ENCODE results near the gene PSAPL1. TPM values are rescaled to one million over a fixed set of nuclear protein-coding genes. Genes with fewer than 3 reads are reported as not detected.

Gene PSAPL1
- total RNA-seq, 1 experiment from 2014 or later = 0.05 TPM

DNA sequence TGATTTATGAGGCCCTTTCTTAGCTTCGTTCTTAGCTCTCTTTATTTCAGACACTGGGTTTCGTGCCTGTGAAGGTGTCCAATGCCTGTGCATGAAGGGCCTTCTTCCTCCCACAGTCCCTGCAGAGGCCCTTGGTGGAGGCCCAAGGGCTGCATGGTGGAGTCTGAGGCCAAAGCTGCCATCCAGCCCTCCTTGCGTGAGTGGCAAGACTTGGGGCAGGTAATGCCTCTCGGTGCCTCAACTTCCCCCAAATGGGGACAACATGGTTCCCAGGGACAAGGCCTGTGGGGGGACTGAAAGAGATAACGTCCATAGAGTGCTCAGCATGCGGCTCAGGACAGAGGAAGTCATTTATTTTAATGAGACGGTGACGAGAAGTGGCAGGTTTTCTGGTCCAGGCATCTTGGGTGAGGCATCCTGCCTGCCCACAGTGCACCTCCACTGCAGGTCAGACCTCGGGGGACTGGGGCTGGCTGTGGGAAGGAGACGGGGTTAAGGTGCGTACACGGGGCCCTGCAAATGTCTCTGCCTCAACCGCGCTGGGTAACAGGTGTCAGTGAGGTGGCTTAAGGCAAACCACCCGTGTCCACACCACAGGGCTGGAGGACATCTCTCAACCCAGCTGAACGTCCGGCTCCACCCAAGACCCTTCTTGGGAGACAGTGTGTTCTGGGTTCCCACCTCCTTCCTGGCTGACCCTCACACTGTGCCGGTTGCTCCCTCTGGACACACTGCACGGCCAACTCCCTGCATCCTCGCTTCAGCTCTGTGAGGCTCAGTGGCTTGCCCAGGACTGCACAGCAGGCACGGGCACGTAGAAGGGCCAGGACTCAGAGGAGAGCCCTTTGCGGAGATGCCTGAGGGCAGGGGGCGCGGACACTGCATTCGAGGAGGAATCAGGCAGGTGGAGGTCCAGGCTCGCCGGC, 50.5 kb downstream of the PSAPL1 start:
- TF ChIP-seq ATF3 (IDR thresholded peaks at IDR 0.05) (no peak), ZBTB33 (IDR thresholded peaks at IDR 0.05; ENCODE audit: extremely low read depth, insufficient replicate concordance, low read length) (no peak)

GRCh38 chr4:7383266-7383665, 51.5 kb downstream of the PSAPL1 start:
- ATAC-seq (no peak), DNase-seq (ENCODE audit: low read depth, low spot score) (no peak)
- ChIA-PET POLR2A (no interaction called here), CTCF (no interaction called here), RAD21 (ENCODE audit: low non-redundant PET in 1 of 2, low total read pairs in 2 of 2, uncharacterized antibody in 2 of 2, unreplicated experiment in 2 of 2) (no interaction called here)
- Histone ChIP-seq H2AFZ (ENCODE audit: low read depth, low read length, poor library complexity, severe bottlenecking) (no peak overlapping the region), H3K79me2 (ENCODE audit: insufficient read depth, low read length) (no peaks in the 10 kb centered on the region), H3K4me3 (replicated peaks in 1 of 2; ENCODE audit: low read depth in 1 of 2, low read length in 2 of 2) (no peak overlapping the region), H3K27me3 (ENCODE audit: insufficient read depth, low read length) (no peaks in the 10 kb centered on the region), H3K9ac (ENCODE audit: low read length) (no peak overlapping the region), H3K36me3 (ENCODE audit: control insufficient read depth in 1 of 2, insufficient read depth in 2 of 2, low read length in 2 of 2) (no peaks in the 10 kb centered on the region), H3K9me3 (ENCODE audit: control insufficient read depth in 1 of 2, insufficient read depth in 1 of 2, low read depth in 1 of 2, low read length in 2 of 2) (no peaks in the 10 kb centered on the region), H4K20me1 (ENCODE audit: insufficient read depth) (no peaks in the 10 kb centered on the region), H3K27ac (ENCODE audit: low read depth, low read length) (no peak overlapping the region), H3K4me1 (ENCODE audit: control insufficient read depth in 1 of 2, insufficient read depth in 2 of 2, low read length in 2 of 2) (no peaks in the 10 kb centered on the region), H3K4me2 (ENCODE audit: low read length) (no peak overlapping the region), H3K9me2 (ENCODE audit: insufficient read depth) (no peaks in the 10 kb centered on the region)
- no TSS peak for BruUV-seq (replicated peaks)
- TF ChIP-seq POLR2A (IDR thresholded peaks at IDR 0.05; ENCODE audit: borderline replicate concordance, extremely low read depth, insufficient read depth, insufficient read length) (no peak), CEBPB (IDR thresholded peaks at IDR 0.05; ENCODE audit: low read depth) (no peak), REST (IDR thresholded peaks at IDR 0.05; ENCODE audit: low read depth) (no peak), CTCF (IDR thresholded peaks at IDR 0.05 in 2 of 3, conservative IDR thresholded peaks at IDR 0.05 in 1 of 3; ENCODE audit: borderline replicate concordance in 1 of 3, insufficient read depth in 1 of 3, low read depth in 2 of 3, low read length in 2 of 3) (no peak), JUND (IDR thresholded peaks at IDR 0.05) (no peak), CBX3 (IDR thresholded peaks at IDR 0.05; ENCODE audit: low read depth) (no peak), ATF3 (IDR thresholded peaks at IDR 0.05) (no peak), POLR2AphosphoS5 (IDR thresholded peaks at IDR 0.05; ENCODE audit: low read depth, low read length) (no peak)
- intact Hi-C loops (cut with micrococcal nuclease) = no loop called here

More for the DNA sequence above, 50.5 kb downstream of the PSAPL1 start:
- Histone ChIP-seq H3K4me2 (ENCODE audit: low read length) (no peak overlapping the region), H3K36me3 (ENCODE audit: control insufficient read depth in 1 of 2, insufficient read depth in 2 of 2, low read length in 2 of 2) (no peaks in the 10 kb centered on the region), H3K9me3 (ENCODE audit: control insufficient read depth in 1 of 2, insufficient read depth in 1 of 2, low read depth in 1 of 2, low read length in 2 of 2) (no peaks in the 10 kb centered on the region), H3K9me2 (ENCODE audit: insufficient read depth) (no peaks in the 10 kb centered on the region), H3K9ac (ENCODE audit: low read length) (no peak overlapping the region), H3K79me2 (ENCODE audit: insufficient read depth, low read length) (no peaks in the 10 kb centered on the region), H3K4me1 (ENCODE audit: control insufficient read depth in 1 of 2, insufficient read depth in 2 of 2, low read length in 2 of 2) (no peaks in the 10 kb centered on the region), H4K20me1 (ENCODE audit: insufficient read depth) (no peaks in the 10 kb centered on the region), H3K27me3 (ENCODE audit: insufficient read depth, low read length) (no peaks in the 10 kb centered on the region), H2AFZ (ENCODE audit: low read depth, low read length, poor library complexity, severe bottlenecking) (no peak overlapping the region), H3K4me3 (replicated peaks in 1 of 2; ENCODE audit: low read depth in 1 of 2, low read length in 2 of 2) (no peak overlapping the region), H3K27ac (ENCODE audit: low read depth, low read length) (no peak overlapping the region)
- intact Hi-C loops (cut with micrococcal nuclease) = no loop called here
- no TSS peak for BruUV-seq (replicated peaks)
- RAD21 ChIA-PET (ENCODE audit: low non-redundant PET in 1 of 2, low total read pairs in 2 of 2, uncharacterized antibody in 2 of 2, unreplicated experiment in 2 of 2) = no interaction called here
- CTCF ChIA-PET = no interaction called here
- ATAC-seq (no peak), DNase-seq (ENCODE audit: low read depth, low spot score) (no peak)
- POLR2A ChIA-PET = no interaction called here
